Stimulated activated CD8-positive, alpha-beta memory T cell treated with anti-CD3 and anti-CD28 coated beads, Interleukin-12 subunit alpha, Interleukin-12 subunit beta, amount 100 ng/mL, for 24 hours (primary cell): ENCODE results near the gene ASTN1.

Source experiments
- DNase-seq: peaks from one replicate; pipeline ENCODE4 v3.0.0-alpha.2; 2020; ENCODE audit errors: extremely low read depth

Gene ASTN1

GRCh38 chr1:177164380-177165068, at the start of gene ASTN1:
TSS of gene ASTN1 (minus strand) at chr1:177164712. CDS start at chr1:177164676, 36 bp downstream.
- DNase-seq: no peak

- no peak for DNase-seq
These were observed 46.7 kb upstream of the ASTN1 start for GRCh38 chr1:177211231-177211630.

DNA sequence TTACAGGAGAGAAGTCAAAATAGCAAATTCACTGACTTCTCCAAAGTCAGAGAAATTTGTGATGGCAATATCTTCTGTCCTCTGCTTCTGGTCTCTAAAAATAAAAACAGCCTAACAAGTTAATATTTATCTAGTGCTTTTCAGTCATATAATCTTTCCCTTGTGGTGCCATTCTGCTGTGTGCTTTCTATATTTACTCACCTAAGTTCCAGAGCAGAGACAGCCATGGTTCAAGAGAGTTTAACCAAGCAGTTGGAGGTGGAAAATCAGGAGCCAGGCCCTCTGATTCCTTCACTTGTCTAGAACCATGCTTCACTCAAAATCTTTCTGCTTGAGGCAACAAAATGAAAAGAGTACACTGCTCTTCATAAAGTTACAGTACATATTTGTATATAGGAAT, 45.6 kb upstream of the ASTN1 start:
- DNase-seq: no peak

GRCh38 chr1:177209357-177209756, 44.8 kb upstream of the ASTN1 start:
- DNase-seq: no peak

DNA sequence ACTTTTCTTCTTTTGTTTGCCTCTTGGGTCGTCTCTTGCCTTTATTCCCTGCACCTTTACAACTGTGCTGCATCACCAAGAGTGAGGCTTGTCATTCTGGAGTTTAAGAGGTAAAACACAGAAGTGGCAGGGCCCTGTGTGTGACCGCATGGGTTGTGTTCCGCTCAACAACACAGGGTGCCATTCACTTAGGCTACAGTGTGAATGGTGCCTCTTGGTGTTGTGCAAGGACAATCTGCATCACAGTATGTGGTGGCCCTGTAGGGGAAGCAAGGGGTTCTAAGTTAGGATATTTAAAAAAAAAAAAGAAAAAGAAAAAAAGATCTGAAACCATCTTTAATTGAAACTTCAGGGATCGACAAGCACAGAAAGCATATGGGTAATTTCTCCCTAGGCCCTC, 44.4 kb upstream of the ASTN1 start:
- no peak for DNase-seq

DNA sequence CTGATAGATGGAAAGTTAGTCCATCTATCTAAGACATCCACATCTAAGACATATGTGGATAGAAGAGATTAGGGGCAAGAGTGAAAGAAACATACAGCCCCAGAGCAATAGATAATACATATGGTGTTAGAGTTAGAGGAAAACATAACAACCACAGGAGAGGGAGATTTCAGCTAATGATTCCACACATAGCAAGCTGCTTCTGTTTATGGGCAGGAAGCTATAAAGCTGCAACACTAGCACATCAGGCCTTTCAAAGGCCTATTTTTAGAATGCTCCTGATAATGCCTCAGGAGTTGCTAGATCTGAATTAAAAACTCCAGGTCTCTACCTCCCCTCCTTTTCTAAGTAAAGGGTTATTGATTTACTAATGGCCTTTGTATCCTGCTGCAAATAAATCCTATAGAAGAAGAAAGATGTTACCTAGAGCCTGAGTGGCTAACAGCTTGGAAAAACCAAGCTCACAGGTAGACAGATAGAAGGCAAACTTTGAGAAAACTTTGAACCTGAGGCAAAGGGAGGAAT, 42.4 kb upstream of the ASTN1 start:
- DNase-seq: no peak

GRCh38 chr1:177200290-177200689, 35.8 kb upstream of the ASTN1 start:
- DNase-seq: no peak

- DNase-seq: no peak
These were observed 33.7 kb upstream of the ASTN1 start for GRCh38 chr1:177198243-177198642.

DNA sequence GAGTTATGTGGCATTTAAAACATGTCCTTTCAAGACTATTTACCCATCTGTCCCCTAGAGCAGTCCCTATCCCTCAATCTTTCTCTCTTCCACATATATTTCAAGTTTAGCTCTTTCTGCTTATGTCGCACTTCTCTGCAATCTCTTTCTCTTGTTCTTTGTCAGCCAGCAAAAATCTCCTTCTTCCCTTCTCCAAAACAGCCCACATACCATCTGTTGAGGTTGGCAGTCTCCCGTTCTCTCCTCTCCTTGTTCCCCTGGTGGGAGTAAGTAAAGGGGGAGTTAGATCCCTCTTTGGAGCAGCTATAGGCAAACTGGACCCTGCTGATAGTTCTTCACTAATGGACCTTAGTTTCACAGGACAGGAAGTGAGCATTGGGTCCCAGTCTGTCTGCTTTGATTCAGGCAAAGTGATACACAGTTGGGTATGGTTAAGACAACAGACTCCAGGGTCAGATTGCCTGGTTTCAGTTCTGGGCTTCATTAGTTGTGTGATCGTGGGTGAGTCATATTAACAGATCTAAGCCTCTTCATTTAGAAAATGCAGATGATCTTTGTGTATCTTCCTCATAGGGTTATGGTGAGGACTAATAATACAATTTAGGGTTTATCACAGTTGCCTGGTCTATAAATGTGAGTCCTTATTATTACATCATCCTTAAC, 25.9 kb upstream of the ASTN1 start:
- no peak for DNase-seq

DNA sequence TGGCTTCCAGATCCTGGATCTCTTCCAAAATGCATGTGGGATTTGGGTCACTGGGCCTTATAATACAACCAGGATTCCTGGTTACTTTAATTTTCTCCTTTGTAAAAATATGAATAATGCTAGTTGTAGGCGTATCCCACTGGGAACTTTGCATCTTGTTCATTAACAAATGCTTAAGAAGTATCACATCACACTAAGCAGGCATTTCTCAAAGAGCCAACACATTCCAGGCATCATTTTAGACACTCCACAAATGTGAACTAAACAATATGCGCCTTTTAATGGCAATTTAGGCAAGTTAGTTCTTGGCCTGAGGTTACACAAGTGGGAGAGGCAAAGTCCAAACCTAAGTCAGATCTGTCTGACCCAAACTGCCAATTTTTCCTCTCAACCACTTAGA, 22.1 kb upstream of the ASTN1 start:
- DNase-seq: no peak

DNA sequence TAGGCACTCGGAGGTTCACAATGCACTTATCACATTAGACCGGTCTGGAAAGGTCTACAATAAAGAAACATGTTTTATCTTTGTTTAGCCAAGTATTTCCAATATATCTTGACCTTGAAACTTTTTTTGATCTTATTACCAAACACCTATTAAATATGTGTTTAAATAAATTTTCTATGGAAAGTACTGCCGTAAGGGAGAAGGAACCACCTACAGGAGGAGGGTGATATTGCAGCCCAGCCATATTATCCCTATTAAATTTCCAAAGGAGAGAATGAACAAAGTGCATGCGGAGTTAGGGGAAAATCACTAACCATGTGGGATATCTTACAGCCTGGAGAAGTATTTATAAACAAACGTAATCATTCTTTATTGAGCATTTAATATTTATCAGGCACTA, 20.7 kb upstream of the ASTN1 start:
- DNase-seq: no peak

DNA sequence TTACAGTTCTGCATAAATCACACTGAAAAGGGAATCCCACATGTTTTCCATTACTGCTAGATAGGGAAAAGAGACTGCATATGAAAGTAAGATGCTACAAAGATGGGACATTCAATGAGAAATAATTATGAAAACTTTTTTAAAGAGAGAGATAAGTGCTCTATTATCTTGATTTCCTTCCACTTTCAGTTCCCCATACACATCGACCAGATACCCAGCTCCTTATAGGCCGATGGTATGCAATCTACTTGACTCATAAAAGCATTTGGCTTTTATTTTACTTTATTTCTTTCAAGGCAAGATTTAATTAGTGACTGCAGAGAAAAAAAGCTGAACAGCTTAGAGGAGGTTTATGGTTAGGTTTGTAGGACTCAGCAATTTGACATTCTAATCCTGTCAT, 19.3 kb upstream of the ASTN1 start:
- DNase-seq: no peak

GRCh38 chr1:177181631-177182291, 17.2 kb upstream of the ASTN1 start:
- no peak for DNase-seq

DNA sequence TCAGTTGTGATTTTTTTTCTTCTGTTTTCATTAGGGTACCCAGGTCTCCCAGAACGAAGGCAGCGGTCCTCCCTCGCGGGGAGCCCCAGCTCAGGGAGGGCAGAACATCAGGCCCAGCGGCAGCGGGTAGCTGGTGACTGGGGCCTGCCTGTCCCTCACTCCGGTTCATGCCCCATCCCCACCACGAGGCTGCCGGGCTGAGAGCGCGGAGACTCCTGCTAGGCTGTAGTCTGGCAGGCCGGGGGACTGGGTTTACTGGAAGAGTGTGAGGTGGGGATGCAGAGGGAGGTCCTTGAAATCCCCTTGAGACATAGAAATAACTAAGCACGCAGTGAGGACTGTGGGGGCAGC, 16.7 kb upstream of the ASTN1 start:
- DNase-seq: no peak

DNA sequence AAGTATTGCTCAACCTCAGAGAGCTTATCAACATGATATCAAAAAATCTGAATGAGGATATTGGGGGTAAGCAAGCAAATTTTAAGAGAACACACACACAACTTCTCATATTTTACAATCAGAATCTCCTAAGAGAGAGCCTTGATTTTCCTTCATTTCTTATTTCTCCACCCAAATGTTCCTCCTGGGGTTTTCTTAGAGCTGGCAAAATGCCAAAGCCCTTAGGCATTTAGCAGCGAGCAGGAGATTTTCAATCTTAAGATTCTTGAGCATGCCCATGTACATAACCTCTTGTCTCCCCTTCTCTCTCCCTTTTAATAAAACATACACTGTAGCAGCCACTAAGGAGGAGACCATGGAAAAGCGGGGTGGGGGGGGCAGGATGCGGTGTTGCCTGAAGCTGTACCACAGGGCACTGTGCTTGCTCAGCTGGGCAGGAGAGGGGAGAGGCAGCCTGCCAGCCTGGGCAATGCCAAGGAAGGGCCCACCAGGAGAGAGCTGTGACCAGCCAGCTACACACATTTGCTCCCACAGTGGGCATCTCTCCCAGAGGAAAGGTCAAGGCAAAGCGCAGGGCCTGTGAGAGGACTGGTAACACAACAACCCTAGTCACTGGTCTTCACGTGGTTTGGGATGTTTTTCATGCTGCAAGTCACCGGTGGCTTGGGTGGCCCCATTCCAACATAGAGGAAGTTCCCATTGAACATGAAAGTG, 10.6 kb upstream of the ASTN1 start:
- DNase-seq: no peak

GRCh38 chr1:177173976-177174375, 9.5 kb upstream of the ASTN1 start:
- no peak for DNase-seq

DNA sequence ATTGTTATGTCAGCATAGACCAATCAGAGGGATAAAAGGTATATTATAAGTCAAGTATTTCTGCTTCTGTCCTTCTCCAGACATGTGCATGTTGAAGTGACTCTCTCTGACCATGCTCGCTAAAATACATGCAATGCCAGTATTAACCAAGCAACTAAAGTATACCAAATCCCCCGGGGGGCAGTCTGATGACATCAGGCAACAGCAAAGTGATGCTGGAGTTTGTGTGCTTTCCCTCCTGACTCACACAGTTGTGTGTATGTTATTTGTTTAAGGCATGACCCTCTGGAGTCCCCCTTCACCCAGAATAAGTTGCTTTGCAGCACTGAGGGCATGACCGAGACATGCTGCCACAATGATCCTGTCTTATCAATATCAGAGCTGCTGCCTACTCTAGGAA, 8.4 kb upstream of the ASTN1 start:
- DNase-seq: no peak

DNA sequence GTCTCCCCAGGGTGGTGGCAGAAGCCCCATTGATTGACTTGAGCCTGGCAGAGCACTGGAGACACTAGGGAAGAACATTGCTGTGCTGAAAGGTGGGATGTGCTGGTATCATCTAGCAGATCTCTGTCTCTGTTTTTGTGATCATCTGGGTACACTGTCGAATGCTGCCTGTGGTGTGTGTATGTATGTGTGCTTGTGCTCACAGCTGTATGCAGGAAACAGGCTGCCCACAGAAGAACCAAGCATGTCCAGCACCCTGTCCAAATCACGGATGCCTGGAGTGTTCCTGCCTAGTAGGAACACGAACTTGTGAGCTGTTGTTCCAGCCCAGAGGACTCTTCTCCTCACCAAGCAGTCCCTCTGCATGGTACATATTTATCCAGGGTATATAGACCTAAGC, 7.8 kb upstream of the ASTN1 start:
- DNase-seq: no peak

DNA sequence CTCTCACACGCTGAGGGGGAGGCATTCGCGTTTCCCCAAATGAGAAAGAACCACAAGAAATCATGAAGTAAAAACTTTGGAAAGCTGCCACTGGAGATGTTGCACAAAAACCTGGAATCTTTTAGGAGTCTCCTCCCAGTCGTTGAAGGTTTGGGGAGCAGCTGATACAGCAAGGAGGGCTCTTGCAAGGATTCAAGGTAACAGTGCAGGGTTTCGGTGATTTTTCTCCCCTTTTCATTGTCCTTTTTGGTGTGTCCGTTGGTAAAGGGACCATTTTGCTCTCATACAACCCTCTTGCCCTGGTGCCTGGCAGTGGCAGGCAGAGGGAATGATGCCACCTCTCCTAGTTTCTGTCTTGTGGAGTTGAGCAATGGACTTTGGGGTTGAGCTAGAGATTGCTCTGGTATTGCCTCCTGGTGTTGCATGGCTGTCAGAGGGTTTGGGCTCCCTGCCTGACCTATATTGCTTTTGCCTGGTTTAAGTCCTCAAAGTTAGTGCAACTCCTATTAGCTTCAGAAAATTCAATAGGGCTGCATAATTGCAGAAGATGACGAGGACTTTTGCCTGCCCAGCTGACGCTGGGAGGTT, 7.1 kb upstream of the ASTN1 start:
- DNase-seq: no peak

DNA sequence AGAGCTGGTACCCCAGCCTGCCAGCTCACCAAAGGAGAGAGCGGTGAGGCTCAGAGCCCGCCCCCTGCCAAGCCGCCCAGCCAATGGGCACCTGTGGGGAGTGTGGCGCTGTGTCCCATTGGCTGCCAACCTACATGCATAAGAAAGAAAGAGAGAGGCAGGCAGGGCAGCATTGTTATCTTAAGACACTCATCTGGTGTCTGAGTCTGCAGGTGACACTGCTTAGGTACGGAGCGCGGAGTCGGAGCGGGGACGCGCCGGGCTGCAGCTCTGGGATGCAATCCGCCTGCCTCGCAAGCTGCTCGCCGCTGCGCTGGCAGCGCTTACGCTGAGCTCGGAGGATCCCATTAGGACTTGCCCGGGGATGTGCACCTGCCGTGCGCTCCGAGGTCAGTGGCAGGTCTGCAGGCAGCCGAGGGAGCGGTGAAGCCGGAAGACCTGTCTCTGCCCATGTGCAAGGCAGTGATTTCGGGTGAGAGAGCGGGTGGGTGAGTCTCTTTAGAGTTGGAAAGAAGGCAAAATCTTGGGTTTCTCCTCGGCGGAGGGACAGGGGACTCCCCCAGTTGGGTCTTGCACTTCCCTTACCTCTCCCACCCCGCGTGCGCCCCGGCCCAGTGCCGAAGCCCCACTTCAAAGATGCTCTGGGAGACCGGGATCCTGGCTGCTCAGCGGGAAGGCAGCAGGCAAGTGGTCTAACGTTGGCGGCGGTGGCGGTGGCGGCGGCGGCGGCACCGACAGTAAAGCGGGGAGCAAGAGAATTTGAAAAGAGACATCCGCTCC, 6.4 kb upstream of the ASTN1 start, which contains the start of gene BRINP2:
Gene BRINP2, plus strand, starts transcription at position 203 of the 780 bp plus-strand sequence. CDS start 58,919 bp downstream, outside the sequence.
- DNase-seq: no peak

DNA sequence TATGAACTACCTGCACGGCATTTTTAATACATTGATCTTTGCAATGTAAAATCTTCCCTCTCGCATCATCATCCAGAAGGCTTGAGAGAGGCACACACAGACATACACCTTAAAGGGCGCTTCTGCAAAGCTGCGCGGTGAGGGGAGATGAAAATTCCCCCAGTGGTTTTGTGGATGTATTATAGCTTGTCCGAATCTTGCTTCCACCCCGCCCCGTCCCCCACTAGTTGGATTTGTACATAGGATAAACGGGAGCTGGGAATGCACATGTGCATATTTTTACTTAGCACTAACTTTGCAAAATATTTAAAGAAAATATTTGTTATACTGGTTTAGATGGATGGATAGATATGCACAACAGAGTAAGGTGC, 542 bp upstream of the ASTN1 start:
- no peak for DNase-seq
